Type B pancreatic cell (in vitro differentiated cells): ENCODE results near the gene GLOD5. TPM values are rescaled to one million over a fixed set of nuclear protein-coding genes. Genes with fewer than 3 reads are reported as not detected.

Experiments used
- DNase-seq: peaks from one replicate; pipeline ENCODE4 v3.0.0; 2021; ENCODE audit warnings: mixed read lengths; ENCODE audit not compliant: unreplicated experiment; ENCODE audit errors: extremely low spot score
- H3K27ac Mint-ChIP-seq: 2 replicates; pipeline ENCODE4 v1.8.0; 2021; ENCODE audit warnings: mild to moderate bottlenecking, mixed read lengths
- H3K27me3 Mint-ChIP-seq: 2 replicates; pipeline ENCODE4 v1.8.0; 2021; ENCODE audit warnings: mixed read lengths
- H3K36me3 Mint-ChIP-seq: 2 replicates; pipeline ENCODE4 v1.8.0; 2021; ENCODE audit warnings: mixed read lengths
- H3K4me1 Mint-ChIP-seq: one replicate; pipeline ENCODE4 v1.8.0; 2021; ENCODE audit warnings: mixed read lengths; ENCODE audit not compliant: unreplicated experiment
- H3K4me3 Mint-ChIP-seq: 2 replicates; pipeline ENCODE4 v1.8.0; 2021; ENCODE audit warnings: mild to moderate bottlenecking, mixed read lengths
- H3K9me3 Mint-ChIP-seq: 2 replicates; pipeline ENCODE4 v1.8.0; 2021; ENCODE audit warnings: mixed read lengths
- CTCF ChIP-seq: fragments of 200-600 bp; sonication (generic); conservative IDR thresholded peaks from 2 replicates; pipeline ENCODE4 v1.5.0; 2021; ENCODE audit warnings: antibody characterized with exemption, mild to moderate bottlenecking
- total RNA-seq: library from RNA; stranded (reverse); gene quantifications from 2 replicates; pipeline ENCODE4 v1.2.1, GENCODE V29; 2021; ENCODE audit warnings: low replicate concordance

Gene GLOD5
- total RNA-seq, 1 donor from 2014 or later, result not detected

GRCh38 chrX:48779399-48779798 is 17.9 kb downstream of the GLOD5 start:
- H3K4me3 Mint-ChIP-seq, result no peak overlapping the region
- H3K36me3 Mint-ChIP-seq, result no peaks in the 10 kb centered on the region
- peaks cover 10% of the 10 kb centered on the region for H3K27me3 Mint-ChIP-seq
- no peak for TF ChIP-seq CTCF
- no peak overlapping the region for H3K27ac Mint-ChIP-seq
- no peaks in the 10 kb centered on the region for H3K9me3 Mint-ChIP-seq
- H3K4me1 Mint-ChIP-seq, result no peaks in the 10 kb centered on the region
- DNase-seq, result no peak

GRCh38 chrX:48781705-48782104 is 20.2 kb downstream of the GLOD5 start:
- TF ChIP-seq CTCF, result no peak
- Mint-ChIP-seq H3K9me3 (no peaks in the 10 kb centered on the region), H3K4me1 (no peaks in the 10 kb centered on the region), H3K4me3 (no peak overlapping the region), H3K27me3 (peaks cover 14% of the 10 kb centered on the region), H3K27ac (no peak overlapping the region), H3K36me3 (no peaks in the 10 kb centered on the region)
- no peak for DNase-seq

GRCh38 chrX:48782216-48782615 is 20.7 kb downstream of the GLOD5 start:
- Mint-ChIP-seq H3K27me3 (peaks cover 15% of the 10 kb centered on the region), H3K4me1 (no peaks in the 10 kb centered on the region), H3K4me3 (no peak overlapping the region), H3K36me3 (no peaks in the 10 kb centered on the region), H3K27ac (no peak overlapping the region), H3K9me3 (no peaks in the 10 kb centered on the region)
- no peak for DNase-seq
- no peak for TF ChIP-seq CTCF

GRCh38 chrX:48782795-48783194 is 21.2 kb downstream of the GLOD5 start:
- no peak overlapping the region for H3K27ac Mint-ChIP-seq
- no peaks in the 10 kb centered on the region for H3K4me1 Mint-ChIP-seq
- DNase-seq, result no peak
- H3K27me3 Mint-ChIP-seq, result peaks cover 15% of the 10 kb centered on the region
- no peak overlapping the region for H3K4me3 Mint-ChIP-seq
- TF ChIP-seq CTCF, result no peak
- no peaks in the 10 kb centered on the region for H3K36me3 Mint-ChIP-seq
- no peaks in the 10 kb centered on the region for H3K9me3 Mint-ChIP-seq

GRCh38 chrX:48784726-48785125 is 23.2 kb downstream of the GLOD5 start:
- H3K36me3 Mint-ChIP-seq, result no peaks in the 10 kb centered on the region
- TF ChIP-seq CTCF, result no peak
- no peak overlapping the region for H3K4me3 Mint-ChIP-seq
- H3K4me1 Mint-ChIP-seq, result no peaks in the 10 kb centered on the region
- no peak for DNase-seq
- H3K9me3 Mint-ChIP-seq, result no peaks in the 10 kb centered on the region
- H3K27me3 Mint-ChIP-seq, result peaks cover 17% of the 10 kb centered on the region
- no peak overlapping the region for H3K27ac Mint-ChIP-seq

GRCh38 chrX:48785186-48785539 is 23.6 kb downstream of the GLOD5 start:
- no peak for TF ChIP-seq CTCF
- Mint-ChIP-seq H3K36me3 (no peaks in the 10 kb centered on the region), H3K4me3 (no peak overlapping the region), H3K27ac (no peak overlapping the region), H3K27me3 (peaks cover 17% of the 10 kb centered on the region), H3K4me1 (no peaks in the 10 kb centered on the region), H3K9me3 (no peaks in the 10 kb centered on the region)
- no peak for DNase-seq
